Esophagus squamous epithelium (tissue), 5 donors: ENCODE measurements around the gene NCOR2. TPM values are rescaled to one million over a fixed set of nuclear protein-coding genes. Genes with fewer than 3 reads are reported as not detected.

Experiments used
- DNase-seq: peaks from one replicate; lab custom pipeline; 2025; lab: John Stamatoyannopoulos, UW
- H3K27ac ChIP-seq, 4 donors: fragments of 200-600 bp; sonication (generic); one replicate each; pipeline ENCODE4 v1.5.1; 2016 to 2019; ENCODE audit warnings: mild to moderate bottlenecking in 1 of 4
- H3K27me3 ChIP-seq, 4 donors: fragments of 200-600 bp; sonication (generic); 1 replicate in 3 of 4; 2 replicates in 1 of 4; pipeline versions ENCODE4 v1.5.1 to v1.6.0; 2017 to 2021; ENCODE audit warnings: antibody characterized with exemption in 1 of 4
- H3K36me3 ChIP-seq, 3 donors: fragments of 200-600 bp; sonication (generic); one replicate each; pipeline ENCODE4 v1.5.1; 2016 to 2019
- H3K4me1 ChIP-seq, 3 donors: fragments of 200-600 bp; sonication (generic); one replicate each; pipeline ENCODE4 v1.5.1; 2017 to 2019
- H3K4me3 ChIP-seq, 4 donors: fragments of 200-600 bp; sonication (generic); 1 replicate in 3 of 4; 2 replicates in 1 of 4; pipeline ENCODE4 v1.5.1; 2016 to 2019; ENCODE audit warnings: mild to moderate bottlenecking in 2 of 4, moderate library complexity in 1 of 4
- H3K9me3 ChIP-seq, 3 donors: fragments of 200-600 bp; sonication (generic); one replicate each; pipeline ENCODE4 v1.5.1; 2016 to 2019
- POLR2A ChIP-seq, 4 donors: fragments of 450-650 bp; IDR thresholded peaks; one replicate each; pipeline ENCODE4 v1.6.1; 2017; ENCODE audit warnings: antibody characterized with exemption in 4 of 4, mild to moderate bottlenecking in 4 of 4, moderate library complexity in 3 of 4
- WGBS, 2 donors: methylation state at CpG; one replicate each; pipeline ENCODE4 v1.1.5; 2018; 5-methylcytosine and 5-hydroxymethylcytosine counted together
- intact Hi-C: fragments of 100-400 bp; cut with DNase I; formaldehyde crosslinking; loops from one replicate; pipeline ENCODE4 v1.15.0; 2022
- total RNA-seq, 4 donors: library from RNA; depleted of rRNA; stranded (reverse); fragments of >200 nt; gene quantifications; one replicate each; pipeline ENCODE4 v1.1.0, GENCODE V29; 2016
- TF ChIP-seq, protein P1 (sequence below), 6 experiments: fragments of 450-650 bp in 4 of 6; fragments of 200-600 bp in 2 of 6; sonication (generic) in 2 of 6; IDR thresholded peaks; one replicate each; pipeline ENCODE4 v1.5.1; 2016 to 2019; ENCODE audit warnings: antibody characterized with exemption in 6 of 6, mild to moderate bottlenecking in 4 of 6, moderate library complexity in 4 of 6
- donor health status: DM: yes; HTN: yes; CAD: no.

Gene NCOR2
- total RNA-seq, 4 donors from 2014 or later = 17.7 to 84.1 (median 45.6) TPM

DNA sequence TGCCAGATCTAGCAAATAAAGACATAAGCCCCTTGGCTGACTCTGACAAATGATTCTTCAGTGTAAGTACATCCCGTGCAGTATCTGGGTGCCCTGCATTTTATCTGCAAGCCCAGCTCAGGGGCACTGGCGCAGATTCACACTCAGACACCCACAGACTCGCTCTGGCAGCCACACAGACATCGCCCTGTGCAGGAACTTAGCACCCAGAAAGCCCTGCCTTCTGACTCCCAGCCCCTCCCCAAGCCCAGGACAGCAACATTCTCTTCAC, 44.9 kb upstream of the NCOR2 start:
- Histone ChIP-seq H3K9me3 (peaks cover 0 to 5% (median 0%) of the 10 kb centered on the region in 3 donors), H3K36me3 (no peaks in the 10 kb centered on the region), H3K4me1 (peaks cover 24 to 58% (median 29%) of the 10 kb centered on the region in 3 donors), H3K27me3 (peaks cover 0 to 35% (median 0%) of the 10 kb centered on the region in 4 donors), H3K4me3 (no peak overlapping the region), H3K27ac (no peak overlapping the region)
- no peak for DNase-seq
- intact Hi-C loops = no loop called here
- 69 to 75% methylated on average over 2 to 4 of the region's 4 CpGs for WGBS, 2 donors
- TF ChIP-seq POLR2A (IDR thresholded peaks at IDR 0.05) = no peak
- TF ChIP-seq, protein P1, sequence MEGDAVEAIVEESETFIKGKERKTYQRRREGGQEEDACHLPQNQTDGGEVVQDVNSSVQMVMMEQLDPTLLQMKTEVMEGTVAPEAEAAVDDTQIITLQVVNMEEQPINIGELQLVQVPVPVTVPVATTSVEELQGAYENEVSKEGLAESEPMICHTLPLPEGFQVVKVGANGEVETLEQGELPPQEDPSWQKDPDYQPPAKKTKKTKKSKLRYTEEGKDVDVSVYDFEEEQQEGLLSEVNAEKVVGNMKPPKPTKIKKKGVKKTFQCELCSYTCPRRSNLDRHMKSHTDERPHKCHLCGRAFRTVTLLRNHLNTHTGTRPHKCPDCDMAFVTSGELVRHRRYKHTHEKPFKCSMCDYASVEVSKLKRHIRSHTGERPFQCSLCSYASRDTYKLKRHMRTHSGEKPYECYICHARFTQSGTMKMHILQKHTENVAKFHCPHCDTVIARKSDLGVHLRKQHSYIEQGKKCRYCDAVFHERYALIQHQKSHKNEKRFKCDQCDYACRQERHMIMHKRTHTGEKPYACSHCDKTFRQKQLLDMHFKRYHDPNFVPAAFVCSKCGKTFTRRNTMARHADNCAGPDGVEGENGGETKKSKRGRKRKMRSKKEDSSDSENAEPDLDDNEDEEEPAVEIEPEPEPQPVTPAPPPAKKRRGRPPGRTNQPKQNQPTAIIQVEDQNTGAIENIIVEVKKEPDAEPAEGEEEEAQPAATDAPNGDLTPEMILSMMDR (IDR thresholded peaks at IDR 0.05) = no peak

GRCh38 chr12:124611559-124612409, 44.4 kb upstream of the NCOR2 start:
- no peak for DNase-seq
- WGBS, 2 donors = 80 to 87% methylated on average over 6 to 7 of the region's 15 CpGs
- H3K36me3 ChIP-seq = no peaks in the 10 kb centered on the region
- intact Hi-C loops = no loop called here
- TF ChIP-seq, protein P1 (IDR thresholded peaks at IDR 0.05) = no peak
- TF ChIP-seq POLR2A (IDR thresholded peaks at IDR 0.05) = no peak
- H3K27ac ChIP-seq = no peak overlapping the region
- H3K4me3 ChIP-seq = no peak overlapping the region
- H3K27me3 ChIP-seq = peaks cover 0 to 29% (median 0%) of the 10 kb centered on the region in 4 donors
- H3K9me3 ChIP-seq = peaks cover 0 to 5% (median 0%) of the 10 kb centered on the region in 3 donors
- H3K4me1 ChIP-seq = peaks cover 24 to 53% (median 24%) of the 10 kb centered on the region in 3 donors

DNA sequence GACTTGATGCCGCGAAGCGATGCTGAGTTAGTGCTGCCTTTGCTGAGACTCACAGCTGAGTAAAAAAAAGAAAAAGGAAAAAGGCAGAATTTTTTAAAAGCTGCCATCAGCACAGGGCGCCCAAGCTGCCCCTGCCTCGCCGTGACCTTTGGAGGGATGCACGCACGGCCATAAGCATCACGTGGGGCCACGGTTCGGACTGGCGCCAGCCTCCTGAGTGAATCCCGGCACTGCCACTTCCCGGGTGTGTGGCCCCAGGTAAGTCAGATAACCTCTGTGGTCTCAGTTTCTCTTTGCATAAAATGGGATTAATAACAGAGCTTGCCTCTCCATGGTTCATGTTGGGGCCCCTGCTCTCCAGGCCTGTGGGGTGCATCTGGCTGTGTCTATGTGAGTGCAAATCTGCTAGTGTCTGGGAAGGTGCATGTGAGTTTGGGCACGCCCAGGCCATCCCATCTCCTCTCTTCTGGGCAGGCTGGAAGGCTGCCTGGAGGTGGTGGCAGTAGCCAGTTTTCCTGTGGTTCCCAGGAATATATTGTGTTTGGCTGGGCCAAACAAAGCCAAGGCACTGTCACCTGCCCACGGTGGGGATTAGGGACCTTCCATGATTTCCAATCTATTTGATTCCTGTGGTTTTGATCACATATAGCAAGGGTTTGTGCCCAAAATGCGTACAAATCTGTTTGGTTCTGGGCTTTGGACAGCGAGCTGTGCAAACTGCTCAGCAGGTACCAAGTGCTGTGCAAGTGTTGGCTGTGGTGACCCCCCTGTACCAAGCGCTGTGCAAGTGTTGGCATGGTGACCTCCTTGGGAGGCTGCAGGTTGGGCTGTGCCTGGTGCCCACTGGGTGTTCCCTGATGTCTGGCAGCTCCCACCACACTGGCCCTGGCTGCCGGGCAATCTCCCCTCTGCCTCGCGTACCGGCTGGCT, 43.5 kb upstream of the NCOR2 start:
- no peak overlapping the region for H3K4me3 ChIP-seq
- no peak for DNase-seq
- intact Hi-C loops = no loop called here
- TF ChIP-seq, protein P1 (IDR thresholded peaks at IDR 0.05) = no peak
- TF ChIP-seq POLR2A (IDR thresholded peaks at IDR 0.05) = no peak
- no peaks in the 10 kb centered on the region for H3K36me3 ChIP-seq
- H3K27ac ChIP-seq = no peak overlapping the region
- 72 to 77% methylated on average over 11 to 19 of the region's 23 CpGs for WGBS, 2 donors
- H3K27me3 ChIP-seq = peaks cover 0 to 22% (median 0%) of the 10 kb centered on the region in 4 donors
- H3K4me1 ChIP-seq = peaks cover 23 to 49% (median 24%) of the 10 kb centered on the region in 3 donors
- peaks cover 0 to 5% (median 0%) of the 10 kb centered on the region in 3 donors for H3K9me3 ChIP-seq

DNA sequence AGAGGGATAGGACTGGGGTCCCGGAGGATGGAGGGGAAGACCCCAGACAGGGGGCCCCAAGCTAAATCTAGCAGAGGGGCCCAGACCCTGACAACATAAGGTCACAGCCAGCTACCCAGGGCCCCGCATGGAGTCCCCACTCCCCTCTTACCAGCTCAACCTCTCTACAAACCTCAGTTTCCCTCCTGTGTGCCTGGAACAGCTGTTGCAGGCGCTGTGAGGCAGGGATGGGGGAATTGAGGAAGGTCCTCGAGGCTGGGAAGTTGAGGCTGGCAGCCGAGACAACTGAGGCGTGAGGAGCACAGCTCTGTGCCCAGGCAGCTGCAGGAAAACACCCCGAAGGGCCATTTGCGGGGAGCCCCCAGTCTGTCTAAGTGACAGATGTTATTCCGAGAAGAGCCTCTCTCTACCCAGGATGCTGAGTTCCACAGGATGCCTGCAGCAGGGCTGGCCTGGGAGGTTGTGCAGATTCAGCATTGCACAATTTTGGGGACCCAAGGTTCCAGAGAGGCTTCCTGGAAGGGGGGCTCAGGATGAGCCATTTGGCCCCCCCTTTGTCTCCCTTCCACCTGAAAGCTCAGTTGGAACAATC, 42.7 kb upstream of the NCOR2 start:
- TF ChIP-seq, protein P1 (IDR thresholded peaks at IDR 0.05) = no peak
- no peak for TF ChIP-seq POLR2A (IDR thresholded peaks at IDR 0.05)
- intact Hi-C loops = no loop called here
- Histone ChIP-seq H3K4me3 (no peak overlapping the region), H3K36me3 (no peaks in the 10 kb centered on the region), H3K4me1 (peaks cover 23 to 49% (median 24%) of the 10 kb centered on the region in 3 donors), H3K27ac (no peak overlapping the region), H3K27me3 (peaks cover 0 to 22% (median 0%) of the 10 kb centered on the region in 4 donors), H3K9me3 (peaks cover 0 to 5% (median 0%) of the 10 kb centered on the region in 3 donors)
- DNase-seq = no peak
- 47 to 67% methylated on average over 1 to 3 of the region's 9 CpGs for WGBS, 2 donors
